COR-L47 (cell line): ENCODE results near the gene SCLY.
"Not testable (repeated sequence)": the region's sequence is repeated elsewhere in the genome, so short reads cannot be mapped to it uniquely, and the experiment has no call there.

Experiments used
- DNase-seq: peaks from one replicate; lab custom pipeline; 2025; lab: John Stamatoyannopoulos, UW

SCLY gene

GRCh38 chr2:238113611-238114010, 52.8 kb downstream of the SCLY start:
- no peak for DNase-seq

GRCh38 chr2:238114331-238114841, 53.6 kb downstream of the SCLY start:
- DNase-seq, result no peak

- DNase-seq, result no peak
Measured at GRCh38 chr2:238114851-238115660, 54.3 kb downstream of the SCLY start.

GRCh38 chr2:238115709-238116108, 54.9 kb downstream of the SCLY start:
- not testable (repeated sequence) for DNase-seq

- no peak for DNase-seq
Measured at GRCh38 chr2:238116298-238117198, 55.7 kb downstream of the SCLY start.

- DNase-seq, result no peak
Measured at GRCh38 chr2:238117199-238118154, 56.7 kb downstream of the SCLY start.

- DNase-seq, result no peak
Measured at GRCh38 chr2:238119756-238120462, 59.1 kb downstream of the SCLY start.

GRCh38 chr2:238120463-238121298, 59.9 kb downstream of the SCLY start:
- no peak for DNase-seq

- DNase-seq, result no peak
Measured at GRCh38 chr2:238121511-238122286, 60.9 kb downstream of the SCLY start.

- DNase-seq, result no peak
Measured at GRCh38 chr2:238122287-238123217, 61.8 kb downstream of the SCLY start.

- DNase-seq, result no peak
Measured at GRCh38 chr2:238123218-238123971, 62.6 kb downstream of the SCLY start.

- DNase-seq, result no peak
Measured at GRCh38 chr2:238123991-238124470, 63.2 kb downstream of the SCLY start.

- DNase-seq, result no peak
Measured at GRCh38 chr2:238124488-238125126, 63.8 kb downstream of the SCLY start.

- DNase-seq, result no peak
Measured at GRCh38 chr2:238125127-238125885, 64.5 kb downstream of the SCLY start.

- no peak for DNase-seq
Measured at GRCh38 chr2:238126338-238126737, 65.5 kb downstream of the SCLY start.

GRCh38 chr2:238126775-238127164, 66.0 kb downstream of the SCLY start:
- DNase-seq, result no peak
